GM23338 (cell line): Measurements from ENCODE around the gene ROBO1. TPM values are rescaled to one million over a fixed set of nuclear protein-coding genes. Genes with fewer than 3 reads are reported as not detected.

Experiments
- ATAC-seq: fragments of 200-7000 bp; cut with Tn5 transposase; 3 replicates; pipeline ENCODE4 v1.9.1; 2020
- DNase-seq: peaks from one replicate; pipeline ENCODE4 v3.0.0-alpha.2; 2015; ENCODE audit warnings: low spot score
- H2AFZ ChIP-seq: fragments of 200-600 bp; sonication (generic); 2 replicates; pipeline ENCODE4 v1.8.0; 2016; ENCODE audit warnings: antibody characterized with exemption, mild to moderate bottlenecking, moderate library complexity
- H3F3A ChIP-seq: fragments of 200-600 bp; sonication (generic); replicated peaks from 2 replicates; pipeline ENCODE4 v1.8.0; 2017; ENCODE audit warnings: antibody characterized with exemption, mixed run types, low read depth
- H3K27ac ChIP-seq: fragments of 200-600 bp; sonication (generic); 2 replicates; pipeline ENCODE4 v1.6.1; 2016; ENCODE audit warnings: low read depth
- H3K27me3 ChIP-seq: fragments of 200-600 bp; sonication (generic); 2 replicates; pipeline ENCODE4 v1.8.0; 2016; ENCODE audit warnings: mild to moderate bottlenecking, mixed run types, moderate library complexity; ENCODE audit not compliant: insufficient read depth
- H3K36me3 ChIP-seq: fragments of 200-600 bp; sonication (generic); 2 replicates; pipeline ENCODE4 v1.8.0; 2016; ENCODE audit warnings: mild to moderate bottlenecking; ENCODE audit not compliant: insufficient read depth
- H3K4me1 ChIP-seq: fragments of 200-600 bp; sonication (generic); 2 replicates; pipeline ENCODE4 v1.8.0; 2016; ENCODE audit warnings: mild to moderate bottlenecking, moderate library complexity; ENCODE audit not compliant: insufficient read depth
- H3K4me2 ChIP-seq: fragments of 200-600 bp; sonication (generic); 2 replicates; pipeline ENCODE4 v1.7.1; 2017; ENCODE audit warnings: mixed run types
- H3K4me3 ChIP-seq: fragments of 200-600 bp; sonication (generic); 2 replicates; pipeline ENCODE4 v1.6.1; 2016; ENCODE audit warnings: mixed run types
- H3K79me2 ChIP-seq: fragments of 200-600 bp; sonication (generic); replicated peaks from 2 replicates; pipeline ENCODE4 v1.8.0; 2017; ENCODE audit warnings: mild to moderate bottlenecking; ENCODE audit not compliant: insufficient read depth
- H3K9me2 ChIP-seq: fragments of 200-600 bp; sonication (generic); 2 replicates; pipeline ENCODE4 v1.8.0; 2017; ENCODE audit not compliant: insufficient read depth
- H4K20me1 ChIP-seq: fragments of 200-600 bp; sonication (generic); replicated peaks from 2 replicates; pipeline ENCODE4 v1.8.0; 2017; ENCODE audit warnings: mild to moderate bottlenecking; ENCODE audit not compliant: insufficient read depth
- H3K27ac Mint-ChIP-seq: 2 replicates; pipeline ENCODE4 v1.8.0; 2020; ENCODE audit warnings: inconsistent platforms, mild to moderate bottlenecking, moderate library complexity, mixed read lengths
- H3K27me3 Mint-ChIP-seq: 3 replicates; pipeline ENCODE4 v1.8.0; 2022; ENCODE audit warnings: low read depth, mild to moderate bottlenecking, moderate library complexity, mixed read lengths, inconsistent platforms; ENCODE audit not compliant: insufficient read depth, poor library complexity
- H3K36me3 Mint-ChIP-seq: 3 replicates; pipeline ENCODE4 v1.8.0; 2021; ENCODE audit warnings: low read depth, mild to moderate bottlenecking, inconsistent platforms, moderate library complexity, mixed read lengths
- H3K4me1 Mint-ChIP-seq: 3 replicates; pipeline ENCODE4 v1.8.0; 2020; ENCODE audit warnings: mild to moderate bottlenecking, inconsistent platforms, mixed read lengths
- H3K4me3 Mint-ChIP-seq: 3 replicates; pipeline ENCODE4 v1.8.0; 2021; ENCODE audit warnings: moderate library complexity, mild to moderate bottlenecking, inconsistent platforms, mixed read lengths
- H3K9me3 Mint-ChIP-seq: 3 replicates; pipeline ENCODE4 v1.8.0; 2020; ENCODE audit warnings: moderate library complexity, mild to moderate bottlenecking, inconsistent platforms, mixed read lengths
- CREB1 ChIP-seq: fragments of 250-450 bp; sonication (Bioruptor Pico); IDR thresholded peaks from 2 replicates; pipeline ENCODE4 v1.5.0; 2020; ENCODE audit warnings: low read depth, mild to moderate bottlenecking, moderate library complexity
- CTCF ChIP-seq, 2 experiments: fragments of 200-600 bp in 1 of 2; sonication (generic) in 1 of 2; conservative IDR thresholded peaks; 2 replicates each; pipeline versions ENCODE4 v1.5.1 to v1.6.1; 2016 to 2017; ENCODE audit warnings: antibody characterized with exemption in 2 of 2, low read depth in 2 of 2, mild to moderate bottlenecking in 2 of 2, moderate library complexity in 1 of 2
- ETS1 ChIP-seq: IDR thresholded peaks from 2 replicates; pipeline ENCODE4 v1.6.1; 2016; ENCODE audit warnings: antibody characterized with exemption
- POLR2AphosphoS5 ChIP-seq: IDR thresholded peaks from 2 replicates; pipeline ENCODE4 v1.6.1; 2016; ENCODE audit warnings: antibody characterized with exemption, low read depth
- REST ChIP-seq: IDR thresholded peaks from one replicate; pipeline ENCODE4 v1.6.1; 2018; ENCODE audit warnings: antibody characterized with exemption; ENCODE audit not compliant: unreplicated experiment
- ZNF114 ChIP-seq: fragments of 250-450 bp; sonication (Bioruptor Pico); IDR thresholded peaks from 2 replicates; pipeline ENCODE4 v1.5.0; 2020; ENCODE audit warnings: mild to moderate bottlenecking, moderate library complexity
- polyA plus RNA-seq: library from polyadenylated mRNA; unstranded; fragments of >200 nt; fragmentation: Nextera tagmentation; extraction: Ambion mirVana; gene quantifications from 2 replicates; pipeline ENCODE4 v1.2.1, GENCODE V29; 2016
- total RNA-seq: library from RNA; depleted of rRNA; stranded (reverse); fragments of >200 nt; shearing (Covaris generic); gene quantifications from 2 replicates; pipeline ENCODE4 v1.2.3, GENCODE V29; 2014

Gene ROBO1
- total and polyA plus RNA-seq, 2 experiments from 2014 or later = 19.2 to 78.3 TPM

- Histone ChIP-seq H3K36me3 (no peaks in the 10 kb centered on the region), H4K20me1 (no peaks in the 10 kb centered on the region), H3K4me2 (no peak overlapping the region), H2AFZ (no peak overlapping the region), H3K27ac (no peak overlapping the region), H3F3A (no peaks in the 10 kb centered on the region), H3K27me3 (no peaks in the 10 kb centered on the region), H3K4me3 (no peak overlapping the region), H3K4me1 (no peaks in the 10 kb centered on the region), H3K79me2 (no peaks in the 10 kb centered on the region), H3K9me2 (no peaks in the 10 kb centered on the region)
- Mint-ChIP-seq H3K9me3 (no peaks in the 10 kb centered on the region), H3K27ac (no peak overlapping the region), H3K27me3 (no peaks in the 10 kb centered on the region), H3K36me3 (no peaks in the 10 kb centered on the region), H3K4me1 (no peaks in the 10 kb centered on the region), H3K4me3 (no peak overlapping the region)
- peak; percentile 69 for ATAC-seq
- TF ChIP-seq ZNF114 (CRISPR knock-in tag) = no peak
- peak; percentile 65 to 72 for TF ChIP-seq CTCF (conservative IDR thresholded peaks at IDR 0.05; ENCODE audit: low read depth in 2 of 2)
- DNase-seq = peak; percentile 53
These were observed 361.6 kb downstream of the ROBO1 start for GRCh38 chr3:79406175-79406574.

- Histone ChIP-seq H3K27ac (no peak overlapping the region), H3K4me2 (no peak overlapping the region), H3K36me3 (no peaks in the 10 kb centered on the region), H3K4me1 (no peaks in the 10 kb centered on the region), H3K27me3 (no peaks in the 10 kb centered on the region), H4K20me1 (no peaks in the 10 kb centered on the region), H2AFZ (no peak overlapping the region), H3F3A (no peaks in the 10 kb centered on the region), H3K4me3 (no peak overlapping the region), H3K9me2 (no peaks in the 10 kb centered on the region), H3K79me2 (no peaks in the 10 kb centered on the region)
- Mint-ChIP-seq H3K9me3 (no peaks in the 10 kb centered on the region), H3K4me1 (no peaks in the 10 kb centered on the region), H3K4me3 (no peak overlapping the region), H3K36me3 (no peaks in the 10 kb centered on the region), H3K27me3 (no peaks in the 10 kb centered on the region), H3K27ac (no peak overlapping the region)
- ATAC-seq = no peak
- DNase-seq = no peak
- TF ChIP-seq CREB1 (CRISPR knock-in tag) = no peak
- no peak for TF ChIP-seq POLR2AphosphoS5
- no peak for TF ChIP-seq REST
- TF ChIP-seq CTCF (conservative IDR thresholded peaks at IDR 0.05; ENCODE audit: low read depth in 2 of 2) = no peak
- TF ChIP-seq ZNF114 (CRISPR knock-in tag) = no peak
- no peak for TF ChIP-seq ETS1
These were observed 362.6 kb downstream of the ROBO1 start for GRCh38 chr3:79405183-79405582.
